GM12878 (cell line): ENCODE data around the gene SLC35A4. TPM values are rescaled to one million over a fixed set of nuclear protein-coding genes. Genes with fewer than 3 reads are reported as not detected.

ENCODE experiments used
- ATAC-seq: fragments of 200-7000 bp; cut with Tn5 transposase; 3 replicates; pipeline ENCODE4 v1.9.1; 2020; ENCODE audit warnings: mild to moderate bottlenecking, moderate library complexity
- BruUV-seq: library from RNA; stranded (reverse); fragments of 400-500 nt; replicated peaks from 2 replicates; lab custom pipeline; 2021; lab: Mats Ljungman, UMichigan
- CTCF ChIA-PET: fragments of 300-600 bp; sonication (Branson Sonifier 250); formaldehyde crosslinking; extraction: SDS; loops from one replicate; lab custom pipeline; 2021; ENCODE audit warnings: inconsistent platforms; lab: Yijun Ruan, JAX
- POLR2A ChIA-PET: fragments of 350-600 bp; formaldehyde crosslinking; extraction: SDS; loops from one replicate; lab custom pipeline; 2021; ENCODE audit warnings: inconsistent platforms; lab: Charles Lee
- RAD21 ChIA-PET: fragments of 300-600 bp; sonication (Branson Sonifier 250); formaldehyde crosslinking; loops from one replicate; lab custom pipeline; 2023; ENCODE audit warnings: antibody characterized with exemption; ENCODE audit not compliant: unreplicated experiment; lab: Charles Lee
- SMC1A ChIA-PET: fragments of 300-600 bp; sonication (Branson Sonifier 250); formaldehyde crosslinking; loops from one replicate; lab custom pipeline; 2023; ENCODE audit not compliant: unreplicated experiment, uncharacterized antibody; lab: Charles Lee
- DNase-seq: peaks from one replicate; pipeline ENCODE4 v3.0.0-alpha.2; 2011; ENCODE audit warnings: low read depth, low spot score
- FAIRE-seq: peaks from 3 replicates; lab custom pipeline; 2011; peaks lifted over from hg19 to GRCh38; lab: Jason Lieb, UNC
- H2AFZ ChIP-seq: 2 replicates; pipeline ENCODE4 v1.6.0; 2011; ENCODE audit warnings: low read depth, low read length, control low read depth; ENCODE audit not compliant: control insufficient read depth
- H3K27ac ChIP-seq: 2 replicates; pipeline ENCODE4 v1.5.1; 2011; ENCODE audit warnings: control low read depth; ENCODE audit not compliant: control insufficient read depth, insufficient read depth
- H3K27me3 ChIP-seq, 2 experiments: replicated peaks in 1 of 2; 2 replicates each; pipeline versions ENCODE4 v1.6.0 to v1.6.1; 2011; ENCODE audit warnings: low read length in 1 of 2; ENCODE audit not compliant: control insufficient read depth in 2 of 2, insufficient read depth in 2 of 2
- H3K36me3 ChIP-seq, 2 experiments: 2 replicates each; pipeline ENCODE4 v1.5.1; 2011; ENCODE audit warnings: low read length in 1 of 2; ENCODE audit not compliant: control insufficient read depth in 2 of 2, insufficient read depth in 2 of 2
- H3K4me1 ChIP-seq: 2 replicates; pipeline ENCODE4 v1.6.1; 2011; ENCODE audit warnings: mild to moderate bottlenecking, low read length, moderate library complexity, mixed read lengths; ENCODE audit not compliant: control insufficient read depth, insufficient read depth
- H3K4me2 ChIP-seq: 2 replicates; pipeline ENCODE4 v1.6.0; 2011; ENCODE audit warnings: control low read depth; ENCODE audit not compliant: control insufficient read depth, insufficient read depth
- H3K4me3 ChIP-seq: fragments of 200-600 bp; sonication (generic); 2 replicates; pipeline ENCODE4 v1.5.1; 2016
- H3K79me2 ChIP-seq: 2 replicates; pipeline ENCODE4 v1.6.0; 2011; ENCODE audit warnings: low read length; ENCODE audit not compliant: control insufficient read depth, insufficient read depth
- H3K9ac ChIP-seq: 2 replicates; pipeline ENCODE4 v1.8.0; 2011; ENCODE audit warnings: low read length, control low read depth, mixed read lengths; ENCODE audit not compliant: control insufficient read depth, insufficient read depth
- H3K9me3 ChIP-seq: replicated peaks from 3 replicates; pipeline ENCODE4 v1.5.1; 2011; ENCODE audit warnings: mild to moderate bottlenecking, low read length; ENCODE audit not compliant: control insufficient read depth, insufficient read depth
- H4K20me1 ChIP-seq: 2 replicates; pipeline ENCODE4 v1.6.0; 2011; ENCODE audit not compliant: control insufficient read depth, insufficient read depth
- FOXK2 ChIP-seq: fragments of 450-650 bp; IDR thresholded peaks from 2 replicates; pipeline ENCODE4 v1.6.1; 2017; ENCODE audit warnings: mild to moderate bottlenecking, moderate library complexity
- FOXM1 ChIP-seq: IDR thresholded peaks from 2 replicates; pipeline ENCODE4 v1.6.1; 2012; ENCODE audit warnings: low read depth, mild to moderate bottlenecking, inconsistent platforms, low read length, moderate library complexity
- MTA3 ChIP-seq: IDR thresholded peaks from 2 replicates; pipeline ENCODE4 v1.6.1; 2012; ENCODE audit warnings: low read length, inconsistent platforms, borderline replicate concordance
- PML ChIP-seq: IDR thresholded peaks from 2 replicates; pipeline ENCODE4 v1.6.1; 2012; ENCODE audit warnings: low read length, inconsistent platforms
- POLR2AphosphoS5 ChIP-seq: IDR thresholded peaks from 2 replicates; pipeline ENCODE4 v1.6.1; 2011; ENCODE audit warnings: mild to moderate bottlenecking, low read length, inconsistent platforms
- SMC3 ChIP-seq: IDR thresholded peaks from 2 replicates; pipeline ENCODE4 v1.6.1; 2011; ENCODE audit warnings: low read length, improper control_type of control experiment, borderline replicate concordance
- SPI1 ChIP-seq: IDR thresholded peaks from 2 replicates; pipeline ENCODE4 v1.6.1; 2011; ENCODE audit warnings: low read depth, mild to moderate bottlenecking, low read length, moderate library complexity, borderline replicate concordance; ENCODE audit not compliant: insufficient read depth
- ZBED1 ChIP-seq: IDR thresholded peaks from 2 replicates; pipeline ENCODE4 v1.6.1; 2016; ENCODE audit warnings: borderline replicate concordance
- WGBS: methylation state at CpG from one replicate; pipeline ENCODE4 v1.1.6; 2016; ENCODE audit warnings: low lambda C conversion rate; ENCODE audit not compliant: insufficient replicate concordance, insufficient coverage; ENCODE audit errors: missing lambda C conversion rate; 5-methylcytosine and 5-hydroxymethylcytosine counted together
- in situ Hi-C: fragments of 300-500 bp; cut with MboI; formaldehyde crosslinking; loops from 9 replicates; pipeline ENCODE4 v1.14.3; 2018; ENCODE audit warnings: mixed read lengths
- intact Hi-C: fragments of 100-400 bp; cut with micrococcal nuclease; formaldehyde crosslinking; loops from one replicate; pipeline ENCODE4 v1.14.2; 2022; ENCODE audit not compliant: unreplicated experiment
- polyA plus RNA-seq, 11 experiments: library from polyadenylated mRNA; depleted of rRNA in 4 of 11; unstranded in 6 of 11; stranded (reverse) in 5 of 11; fragments of >200 nt; fragmentation: Nextera tagmentation in 4 of 11; fragmentation: Illumina TruSeq in 1 of 11; extraction: Ambion mirVana in 4 of 11; extraction: Trizol in 1 of 11; gene quantifications; 1 replicate in 1 of 11; 2 replicates in 10 of 11; pipeline versions ENCODE4 v1.2.1 to v1.2.3, GENCODE V29; 2011 to 2016; ENCODE audit warnings: inconsistent platforms in 2 of 11, missing spikeins in 2 of 11, low read depth in 1 of 11
- total RNA-seq, 4 experiments: library from RNA; depleted of rRNA in 3 of 4; stranded (reverse); fragments of >200 nt in 3 of 4; fragmentation: Illumina TruSeq in 1 of 4; extraction: Trizol in 1 of 4; gene quantifications; 2 replicates each; pipeline versions ENCODE4 v1.2.1 to v1.2.3, GENCODE V29; 2013 to 2021
- TF ChIP-seq, protein P1 (sequence below): IDR thresholded peaks from 2 replicates; pipeline ENCODE4 v1.6.1; 2012; ENCODE audit warnings: low read length, inconsistent platforms

SLC35A4 gene
- total and polyA plus RNA-seq, 10 of the 15 experiments (the other 5 are each of a cell fraction or from before 2014, with no cell fraction given): 23.8 to 167 (median 114) TPM

DNA sequence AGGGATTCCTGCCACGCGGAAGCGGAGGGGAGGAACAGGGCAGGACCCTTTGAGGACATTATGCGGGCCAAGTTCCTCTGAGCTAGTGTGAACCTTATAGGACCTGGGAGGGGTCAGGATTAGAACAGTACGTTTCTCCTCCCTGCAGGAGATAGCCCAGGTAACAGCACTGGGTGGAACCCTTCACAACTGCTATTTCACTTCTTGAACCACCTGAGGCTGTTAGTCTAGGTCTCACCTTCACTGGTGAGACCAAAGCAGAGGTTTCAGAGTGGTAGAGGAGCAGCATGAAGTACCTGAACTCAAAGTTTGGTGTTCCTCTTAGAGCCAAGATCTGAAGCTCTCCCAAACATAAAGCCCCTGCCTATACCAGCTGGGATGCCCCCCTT lies 16.3 kb upstream of the SLC35A4 start:
- Histone ChIP-seq H2AFZ (no peak overlapping the region; the same call in 1 of the 2 replicates), H3K4me3 (peak overlapping the region; percentile 66; the same call in 1 of the 2 replicates), H4K20me1 (no peaks in the 10 kb centered on the region), H3K79me2 (peaks cover 8% of the 10 kb centered on the region), H3K9me3 (no peaks in the 10 kb centered on the region), H3K27ac (peak overlapping the region; percentile 77), H3K9ac (peak overlapping the region; percentile 66), H3K36me3 (peaks cover 18 to 32% of the 10 kb centered on the region in 2 experiments), H3K4me2 (peak overlapping the region; percentile 100), H3K27me3 (no peaks in the 10 kb centered on the region), H3K4me1 (peaks cover 19% of the 10 kb centered on the region)
- peak; percentile 12 for ATAC-seq
- CTCF ChIA-PET: interaction anchor here (0.6 to 2.4 kb wide), 10 partner anchors 9 to 227 kb away, joined by 3 to 9 read pairs (median 7); partner anchors contain the start of genes SRA1, TMCO6 and ZMAT2
- SMC1A ChIA-PET: interaction anchor here (0.8 to 2.3 kb wide), 10 partner anchors 10 to 171 kb away, joined by 3 to 9 read pairs (median 4); partner anchors contain the start of genes HARS1 and HARS2
- TF ChIP-seq SMC3: no peak
- peak; percentile 16; the same call in 1 of the 2 replicates for TF ChIP-seq POLR2AphosphoS5
- TF ChIP-seq, protein P1, sequence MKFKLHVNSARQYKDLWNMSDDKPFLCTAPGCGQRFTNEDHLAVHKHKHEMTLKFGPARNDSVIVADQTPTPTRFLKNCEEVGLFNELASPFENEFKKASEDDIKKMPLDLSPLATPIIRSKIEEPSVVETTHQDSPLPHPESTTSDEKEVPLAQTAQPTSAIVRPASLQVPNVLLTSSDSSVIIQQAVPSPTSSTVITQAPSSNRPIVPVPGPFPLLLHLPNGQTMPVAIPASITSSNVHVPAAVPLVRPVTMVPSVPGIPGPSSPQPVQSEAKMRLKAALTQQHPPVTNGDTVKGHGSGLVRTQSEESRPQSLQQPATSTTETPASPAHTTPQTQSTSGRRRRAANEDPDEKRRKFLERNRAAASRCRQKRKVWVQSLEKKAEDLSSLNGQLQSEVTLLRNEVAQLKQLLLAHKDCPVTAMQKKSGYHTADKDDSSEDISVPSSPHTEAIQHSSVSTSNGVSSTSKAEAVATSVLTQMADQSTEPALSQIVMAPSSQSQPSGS: peak; percentile 32; the same call in 1 of the 2 replicates
- TF ChIP-seq MTA3: no peak
- no peak for TF ChIP-seq SPI1
- no peak for TF ChIP-seq PML
- 0 out of 2 replicates have a peak, but pooled peaks have one; percentile 28 for TF ChIP-seq FOXM1
- TF ChIP-seq ZBED1: 0 out of 2 replicates have a peak, but pooled peaks have one; percentile 36
- TF ChIP-seq FOXK2: no peak
- RAD21 ChIA-PET: interaction anchor here (1.1 to 2.1 kb wide), 4 partner anchors 10 to 146 kb away, joined by 3 to 7 read pairs (median 4); no protein-coding TSS in a partner anchor
- 13% methylated on average over 5 of the region's 5 CpGs for WGBS
- in situ Hi-C loops: no loop called here
- no TSS peak for BruUV-seq
- FAIRE-seq: no peak
- intact Hi-C loops: no loop called here
- DNase-seq: no peak
- POLR2A ChIA-PET: interaction anchor here (0.7 to 3.0 kb wide), 8 partner anchors 9 to 147 kb away, joined by 3 to 23 read pairs (median 6); partner anchors contain the start of genes ANKHD1, APBB3 and SRA1
